Stimulated activated CD8-positive, alpha-beta memory T cell treated with anti-CD3 and anti-CD28 coated beads, Interleukin-12 subunit alpha, Interleukin-12 subunit beta, amount 100 ng/mL, for 24 hours (primary cell): ENCODE results near the gene CERS6.
"Not testable (repeated sequence)": the region's sequence is repeated elsewhere in the genome, so short reads cannot be mapped to it uniquely, and the experiment has no call there.

Source experiments
- DNase-seq: peaks from one replicate; pipeline ENCODE4 v3.0.0-alpha.2; 2020; ENCODE audit errors: extremely low read depth

Gene CERS6

DNA sequence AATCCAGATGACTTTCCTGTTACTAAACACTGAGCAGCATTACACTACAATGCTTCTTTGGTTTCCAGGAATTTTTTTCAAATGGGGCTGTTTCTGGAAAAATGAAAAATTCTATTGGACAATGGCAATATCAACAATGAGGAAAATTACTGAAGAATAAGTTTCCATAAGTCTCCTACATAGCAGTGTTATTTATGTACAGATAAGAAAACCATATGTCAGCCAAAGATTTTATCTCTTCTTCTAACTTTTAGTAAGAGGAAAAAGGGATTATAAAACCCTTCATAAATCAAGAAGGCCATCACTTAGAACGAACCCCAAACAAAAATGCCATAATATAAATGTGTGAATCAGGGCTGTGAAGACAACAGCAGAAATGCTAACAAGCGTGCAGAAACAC is 314.7 kb downstream of the CERS6 start:
- DNase-seq, result no peak

DNA sequence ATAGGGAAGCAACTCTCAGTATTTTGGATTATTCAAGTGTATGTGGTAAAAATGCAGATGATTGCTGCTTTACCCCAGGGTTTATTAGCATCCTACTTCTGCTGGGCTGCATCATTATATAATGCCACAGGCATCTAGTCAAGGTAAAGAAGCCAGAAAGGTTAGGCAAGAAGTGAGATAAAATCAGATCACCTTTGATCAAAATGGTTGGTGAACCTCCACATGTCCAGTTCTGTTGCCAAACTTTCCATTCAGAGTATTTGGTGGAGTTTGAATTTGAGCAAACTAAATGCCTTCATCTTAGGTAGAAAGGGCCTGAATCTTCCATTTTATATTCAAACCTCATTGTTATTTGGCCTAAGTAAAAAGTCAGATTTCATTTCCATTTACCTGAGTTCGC is 316.6 kb downstream of the CERS6 start:
- no peak for DNase-seq

DNA sequence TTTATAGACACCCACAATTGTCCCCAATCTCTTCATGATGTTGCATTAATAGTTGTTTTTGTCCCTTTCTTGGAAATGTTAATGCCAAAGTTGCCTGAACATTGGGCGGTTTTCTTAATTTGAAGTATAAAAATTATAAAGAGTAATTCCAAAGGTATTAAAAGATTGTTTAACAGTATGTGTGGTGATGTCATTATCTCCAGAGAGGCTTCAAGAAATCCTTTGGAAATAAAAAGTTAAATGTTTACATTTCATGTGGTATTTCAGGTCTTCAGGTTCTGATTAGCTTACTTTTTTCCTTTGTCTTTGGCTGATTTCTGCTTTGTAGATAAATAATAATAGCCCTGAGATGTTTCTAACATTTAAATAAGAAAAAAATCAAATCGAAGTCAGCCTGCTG is 317.1 kb downstream of the CERS6 start:
- DNase-seq, result no peak

DNA sequence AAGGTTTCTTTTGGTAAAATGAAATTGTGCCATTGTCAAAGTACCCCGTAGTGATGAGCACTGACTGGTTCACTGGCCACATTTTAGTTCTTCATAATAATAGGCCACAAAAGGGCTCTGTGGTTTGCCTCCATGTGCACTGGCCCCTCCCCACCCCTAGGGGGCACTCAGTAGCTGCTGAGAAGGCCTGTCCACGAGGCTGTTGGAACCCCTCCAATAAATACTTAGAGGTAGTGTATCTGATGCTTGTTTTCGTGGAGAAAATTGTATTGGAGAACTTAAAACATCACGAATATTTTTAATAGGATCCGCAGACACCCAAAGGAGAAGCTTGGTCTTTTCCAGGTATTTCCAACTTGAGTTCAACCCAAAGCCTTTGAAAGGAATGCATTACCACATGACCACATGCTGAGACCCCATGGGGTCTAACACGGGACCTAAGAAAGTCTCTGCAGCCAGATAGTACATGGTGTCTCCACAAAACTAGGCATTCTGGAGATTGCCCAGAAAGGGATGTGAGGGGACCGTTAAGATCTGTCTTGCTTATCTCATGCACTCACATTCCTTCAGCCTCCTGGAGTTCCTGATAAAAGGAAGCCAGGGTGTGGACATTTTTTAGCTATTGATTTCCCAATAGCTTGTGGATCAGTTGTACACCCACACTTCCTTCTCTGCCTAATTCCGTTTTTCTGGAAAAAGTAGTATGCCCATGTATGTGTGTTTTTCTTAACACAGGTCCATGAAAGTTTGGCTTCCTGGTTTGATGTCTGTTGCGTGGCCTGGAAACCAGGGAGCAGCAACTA is 317.8 kb downstream of the CERS6 start:
- no peak for DNase-seq

DNA sequence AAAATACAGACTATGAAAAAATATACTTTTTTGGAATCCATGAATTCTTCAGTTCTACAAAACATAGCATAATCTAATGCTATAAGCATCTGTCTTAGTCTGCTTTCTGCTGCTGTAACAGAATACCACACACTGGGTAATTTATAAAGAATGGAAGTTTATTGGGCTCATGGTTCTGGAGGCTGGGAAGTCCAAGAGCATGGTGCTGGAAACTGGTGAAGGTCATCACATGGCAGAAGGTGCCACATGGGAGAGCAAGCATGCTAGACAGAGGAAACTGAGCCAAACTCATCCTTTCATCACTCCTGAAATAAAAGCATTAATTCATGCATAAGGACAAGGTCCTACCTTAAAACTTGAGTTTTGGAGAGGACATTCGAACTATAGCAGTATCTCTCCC is 319.8 kb downstream of the CERS6 start:
- DNase-seq, result no peak

DNA sequence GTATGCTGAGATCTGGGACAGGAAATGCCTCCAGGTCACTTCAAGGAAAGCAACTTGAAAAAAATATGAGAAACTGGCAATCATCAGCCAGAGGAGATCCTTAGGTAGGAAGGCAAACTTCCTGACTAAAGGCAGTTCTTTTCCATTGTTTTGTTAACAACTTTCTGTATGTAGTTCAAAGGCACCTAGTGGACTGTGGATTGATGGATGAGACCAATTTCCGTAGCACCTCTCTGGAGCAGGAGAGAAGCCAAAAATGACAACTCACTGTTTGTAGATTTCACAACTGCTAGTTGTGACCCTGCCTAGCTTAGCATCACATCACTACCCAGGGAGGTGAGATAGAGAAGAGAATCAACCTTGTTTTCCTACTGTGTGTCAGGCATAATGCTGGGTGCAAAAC is 324.6 kb downstream of the CERS6 start:
- no peak for DNase-seq

DNA sequence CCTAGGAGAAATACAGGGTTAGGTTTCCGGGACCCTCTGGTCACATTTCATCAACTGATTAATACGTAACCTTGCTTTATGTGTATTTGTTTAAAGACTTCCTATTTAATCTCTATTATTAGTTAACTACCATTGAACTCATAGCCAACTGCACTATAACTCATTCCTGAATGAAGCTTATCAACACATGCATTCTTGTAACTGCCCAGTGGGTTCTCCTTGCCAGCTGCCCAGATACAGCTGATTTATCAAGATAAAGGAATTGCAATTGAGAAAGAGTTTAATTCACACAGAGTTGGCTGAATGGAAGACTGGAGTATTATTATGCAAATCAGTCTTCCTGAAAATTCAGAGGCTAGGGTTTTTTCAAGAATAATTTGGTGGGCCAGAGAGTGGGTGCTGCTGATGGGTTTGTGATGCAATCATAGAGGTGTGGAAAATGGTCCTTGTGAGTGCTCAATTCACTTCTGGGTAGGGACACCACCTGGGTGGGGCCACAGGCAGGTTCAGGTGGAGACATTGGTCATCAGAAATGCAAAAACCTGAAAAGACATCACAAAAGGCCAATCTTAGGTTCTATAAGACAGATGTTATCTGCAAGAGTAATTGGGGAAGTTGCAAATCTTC is 325.2 kb downstream of the CERS6 start:
- DNase-seq, result no peak

DNA sequence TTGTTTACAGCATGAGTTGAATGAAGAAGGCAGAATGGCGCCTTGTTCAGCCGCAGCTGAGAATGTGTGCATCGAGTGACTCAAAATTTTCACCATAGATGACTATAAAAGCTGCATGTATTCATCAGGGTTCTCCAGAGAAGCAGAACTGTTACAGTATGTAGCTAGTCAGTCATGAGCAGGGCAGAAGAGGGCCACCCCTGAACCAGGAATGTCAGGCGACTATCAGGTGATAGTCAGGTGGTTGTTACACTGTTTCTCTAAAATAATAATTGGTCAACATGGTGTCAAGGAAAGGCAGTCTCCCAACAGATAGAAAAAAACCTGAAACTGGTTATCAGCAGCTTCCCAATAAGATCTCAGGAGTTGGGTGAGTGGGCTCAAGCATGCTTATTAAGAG is 326.2 kb downstream of the CERS6 start:
- DNase-seq, result no peak

DNA sequence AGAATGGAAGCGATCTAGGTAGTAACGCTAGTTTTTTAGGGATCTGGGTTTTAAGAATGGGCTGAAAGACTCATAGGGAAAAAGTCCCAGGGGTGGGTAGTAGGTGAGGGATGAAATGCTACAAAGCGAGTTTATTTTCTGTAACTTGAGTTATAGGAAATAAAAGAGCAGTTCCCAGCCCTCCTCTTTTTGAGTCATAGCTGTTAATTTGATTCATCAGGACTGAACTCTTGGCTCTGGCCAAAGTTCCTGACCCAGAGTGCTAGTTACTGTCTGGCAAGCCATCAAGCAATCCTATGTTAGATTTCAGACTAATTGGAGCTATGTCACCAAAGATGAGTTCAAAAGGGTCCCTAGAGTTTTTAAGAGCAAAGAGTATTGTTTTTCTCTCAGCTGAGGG is 328.9 kb downstream of the CERS6 start:
- DNase-seq, result no peak

DNA sequence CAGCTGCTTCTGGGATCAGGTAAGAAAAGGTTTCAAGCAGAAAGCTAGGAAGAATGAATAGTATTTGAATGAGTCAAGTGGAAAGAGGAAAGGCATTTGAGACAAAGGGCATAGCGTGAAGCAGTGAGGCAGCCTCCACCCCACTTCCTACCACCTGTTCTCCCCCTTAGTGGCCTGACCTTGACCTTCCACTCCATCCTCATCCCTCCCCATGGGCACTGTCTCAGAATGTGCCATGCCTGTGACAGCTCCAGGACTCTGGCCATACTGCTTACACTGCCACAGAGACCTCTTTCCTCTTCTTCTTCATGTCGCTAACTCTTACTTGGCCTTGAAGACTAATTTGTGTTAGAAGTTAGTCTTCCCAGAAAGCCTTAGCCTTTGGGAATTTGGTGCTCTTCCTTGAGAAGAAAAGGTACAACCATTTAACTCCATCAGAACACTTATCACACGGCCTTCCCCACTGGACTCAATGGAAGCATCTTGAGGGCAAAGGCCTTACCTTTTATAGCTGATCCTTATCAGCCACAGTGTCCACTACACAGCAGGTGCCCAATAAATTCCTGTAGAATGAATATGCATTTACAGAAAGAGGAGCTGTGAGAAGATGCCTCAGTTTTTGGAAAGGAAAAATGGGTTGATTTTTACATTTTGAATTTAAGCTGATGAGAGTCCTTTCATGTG is 331.2 kb downstream of the CERS6 start:
- DNase-seq, result no peak

DNA sequence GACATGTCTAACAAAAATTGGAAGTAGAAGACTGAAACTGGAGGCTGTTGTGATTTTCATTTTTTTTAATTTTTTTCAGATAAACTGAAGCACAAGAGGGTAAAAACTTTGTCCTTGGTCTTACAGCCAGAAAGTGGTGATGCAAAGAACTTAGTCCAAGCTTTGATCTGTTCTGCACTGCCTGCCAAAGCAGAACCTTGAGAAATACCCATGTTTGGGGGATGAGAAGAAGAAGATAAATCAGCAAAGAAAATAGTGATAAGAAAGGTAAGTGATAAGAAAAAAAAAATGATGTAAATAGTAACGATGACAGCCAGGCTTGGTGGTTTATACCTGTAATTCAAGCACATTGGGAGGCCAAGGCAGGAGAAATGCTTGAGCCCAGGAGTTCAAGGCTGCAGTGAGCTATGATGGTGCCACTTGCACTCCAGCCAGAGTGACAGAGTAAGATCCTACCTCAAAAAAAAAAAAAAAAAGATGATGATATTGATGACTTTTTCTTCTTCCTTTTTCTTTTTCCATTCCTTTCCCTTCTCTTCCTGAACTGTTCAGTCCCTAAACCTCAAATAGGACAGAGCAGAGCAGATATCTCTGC is 331.8 kb downstream of the CERS6 start:
- DNase-seq, result no peak

DNA sequence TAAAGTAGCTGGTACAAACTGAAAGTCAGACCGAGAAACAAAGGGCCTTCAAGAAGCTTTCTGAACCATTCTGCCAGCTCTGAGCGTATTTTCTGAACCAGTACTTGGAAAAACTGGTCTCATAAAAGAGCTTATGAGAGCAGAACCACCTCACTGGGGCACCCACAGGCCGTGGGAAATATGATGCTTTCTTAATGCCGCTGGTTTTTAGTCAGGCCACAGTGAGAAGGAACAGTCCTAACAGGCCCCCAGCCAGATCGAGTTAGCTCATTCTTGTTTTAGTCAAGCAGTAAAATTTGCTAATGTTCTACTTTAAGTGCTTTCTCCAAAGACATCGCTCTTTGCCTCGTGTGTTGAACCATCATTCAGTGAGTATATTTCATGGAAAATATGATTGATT is 333.7 kb downstream of the CERS6 start:
- DNase-seq, result no peak

DNA sequence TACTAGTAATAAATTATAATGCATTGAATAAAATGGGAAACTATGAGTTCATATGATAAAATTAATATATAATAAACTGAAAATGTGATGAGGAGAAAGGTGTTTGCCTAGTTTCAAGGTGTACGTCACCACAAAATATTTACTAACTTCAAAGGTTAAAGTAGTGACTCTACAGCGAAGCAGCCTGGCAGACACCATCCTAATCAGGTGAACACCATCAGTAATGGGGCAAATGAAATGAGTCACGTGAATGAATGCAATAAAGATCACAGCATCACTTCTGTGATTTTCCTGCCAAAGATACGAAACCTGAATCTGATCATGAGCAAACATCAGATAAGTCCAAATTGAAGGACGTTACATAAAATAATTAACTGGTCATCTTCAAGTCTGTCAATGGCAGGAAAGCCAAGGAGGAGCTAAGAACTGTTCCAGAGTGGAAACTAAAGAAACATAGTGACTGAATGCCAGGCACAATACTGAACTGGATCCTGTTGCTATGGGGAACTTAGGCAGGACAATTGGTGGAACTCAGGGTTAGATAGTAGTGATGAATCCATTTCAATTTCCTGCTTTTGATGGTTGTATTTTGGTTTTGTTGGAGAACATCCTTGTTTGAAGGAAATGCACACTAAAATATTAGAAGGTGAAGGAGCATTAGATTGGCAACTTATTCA is 334.3 kb downstream of the CERS6 start:
- no peak for DNase-seq

DNA sequence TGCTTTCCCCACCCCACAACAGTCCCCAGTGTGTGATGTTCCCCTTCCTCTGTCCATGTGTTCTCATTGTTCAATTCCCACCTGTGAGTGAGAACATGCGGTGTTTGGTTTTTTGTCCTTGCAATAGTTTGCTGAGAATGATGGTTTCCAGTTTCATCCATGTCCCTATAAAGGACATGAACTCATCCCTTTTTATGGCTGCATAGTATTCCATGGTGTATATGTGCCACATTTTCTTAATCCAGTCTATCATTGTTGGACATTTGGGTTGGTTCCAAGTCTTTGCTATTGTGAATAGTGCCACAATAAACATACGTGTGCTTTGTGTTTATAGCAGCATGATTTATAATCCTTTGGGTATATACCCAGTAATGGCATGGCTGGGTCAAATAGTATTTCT is 335.1 kb downstream of the CERS6 start:
- DNase-seq, result not testable (repeated sequence)

DNA sequence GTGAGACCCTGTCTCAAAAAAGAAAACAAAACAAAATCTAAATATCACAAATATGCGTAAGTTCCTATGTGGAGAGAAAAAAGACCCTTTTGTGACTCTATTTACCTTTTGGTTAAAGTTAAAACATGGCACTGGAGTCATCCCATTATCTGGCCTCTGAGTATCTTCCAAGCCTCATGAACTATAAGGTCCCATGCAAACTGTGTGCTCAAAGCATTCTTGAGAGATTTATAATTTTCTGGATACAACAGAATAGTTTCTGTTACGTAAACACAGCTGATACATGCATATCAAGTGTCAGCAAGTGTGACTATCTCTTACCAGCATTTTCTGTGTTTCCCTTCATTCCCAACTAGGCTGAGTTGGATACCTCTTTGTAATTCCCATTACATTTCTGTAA is 337.5 kb downstream of the CERS6 start:
- DNase-seq, result no peak

DNA sequence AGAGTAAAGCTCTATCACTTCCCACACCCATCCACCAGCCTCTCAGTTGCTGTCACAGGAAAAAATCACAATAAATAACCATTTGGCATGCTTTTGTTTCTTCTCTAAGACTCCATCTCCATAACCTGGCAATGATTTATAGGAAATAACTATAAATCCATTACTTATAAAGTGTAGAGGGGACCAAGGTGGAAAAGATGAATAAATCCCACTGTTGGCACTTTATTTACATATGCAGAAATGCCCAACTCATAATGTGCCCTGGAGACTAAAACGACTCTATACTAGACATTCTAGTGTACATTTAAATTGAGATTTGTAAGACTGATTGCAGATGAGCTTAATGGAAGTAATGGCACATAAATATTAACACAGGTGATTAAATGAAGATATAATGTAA is 338.9 kb downstream of the CERS6 start:
- no peak for DNase-seq

DNA sequence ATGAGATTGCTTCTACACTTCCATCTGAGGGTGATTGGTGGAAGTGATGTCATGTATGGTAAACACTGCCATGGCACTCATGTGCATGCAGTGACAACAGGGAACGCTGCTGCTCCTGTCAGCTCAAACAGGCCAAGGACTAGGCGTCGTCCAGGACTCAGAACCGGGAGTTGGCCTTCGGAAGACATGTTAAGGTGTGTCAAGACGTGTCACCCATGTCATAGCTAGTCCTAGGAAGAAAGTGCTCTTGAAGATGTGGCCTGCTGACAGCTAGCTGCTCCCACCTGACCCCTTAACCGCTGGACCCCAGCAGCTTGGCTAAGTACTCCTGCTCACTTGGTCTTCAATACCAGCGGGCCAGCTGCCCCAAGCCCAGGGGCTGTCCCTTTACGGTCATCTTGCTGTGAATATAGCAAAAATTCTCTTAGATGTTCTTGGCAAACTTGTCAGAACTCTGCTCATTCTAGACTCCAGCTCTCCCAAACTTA is 340.1 kb downstream of the CERS6 start:
- no peak for DNase-seq

DNA sequence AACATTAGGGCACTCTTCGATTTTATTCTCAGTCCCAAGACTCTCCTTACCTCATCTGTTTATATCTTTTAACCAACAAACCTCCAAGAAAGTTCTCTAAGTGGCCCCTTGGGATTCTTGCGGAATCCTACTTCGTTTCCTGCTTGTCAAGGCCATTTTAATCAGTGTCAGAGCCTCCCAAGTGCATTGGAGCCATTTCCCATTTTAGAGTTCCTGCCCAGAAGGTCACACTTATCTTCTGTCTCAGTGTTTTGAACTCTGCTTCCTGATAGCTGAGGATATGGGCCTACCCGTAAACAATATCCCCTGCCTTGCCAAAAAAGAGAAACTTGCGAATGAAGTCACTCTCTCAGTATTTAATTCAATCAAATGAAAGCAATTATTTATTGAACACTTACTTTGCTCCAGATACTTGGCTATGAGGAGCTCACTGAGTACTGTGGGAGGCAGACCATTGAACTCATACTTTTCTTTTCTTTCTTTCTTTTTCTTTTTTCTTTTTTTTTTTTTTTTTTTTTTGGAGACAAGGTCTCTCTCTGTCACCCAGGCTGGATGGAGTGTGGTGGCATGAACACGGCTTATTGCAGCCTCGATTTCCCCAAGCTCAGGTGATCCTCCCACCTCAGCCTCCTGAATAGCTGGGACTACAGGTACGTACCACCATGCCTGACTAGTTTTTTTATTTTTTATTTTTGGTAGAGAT is 340.7 kb downstream of the CERS6 start:
- DNase-seq, result no peak

DNA sequence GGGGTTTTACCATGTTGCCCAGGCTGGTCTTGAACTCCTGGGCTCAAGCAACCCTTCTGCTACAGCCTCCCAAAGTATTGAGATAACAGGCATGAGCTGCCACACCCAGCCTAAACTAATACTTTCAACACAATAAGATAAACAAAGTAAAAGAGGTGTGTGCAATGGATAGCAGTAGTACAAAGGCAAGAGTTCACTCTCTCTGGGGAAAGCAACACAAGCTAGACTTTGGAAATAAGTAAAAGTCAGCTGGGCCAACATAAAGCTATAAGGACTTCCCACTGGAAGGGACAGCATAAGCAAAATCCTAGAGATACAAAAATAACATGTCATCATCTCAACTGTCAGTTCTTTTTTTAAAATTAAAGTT is 341.2 kb downstream of the CERS6 start:
- DNase-seq, result no peak

DNA sequence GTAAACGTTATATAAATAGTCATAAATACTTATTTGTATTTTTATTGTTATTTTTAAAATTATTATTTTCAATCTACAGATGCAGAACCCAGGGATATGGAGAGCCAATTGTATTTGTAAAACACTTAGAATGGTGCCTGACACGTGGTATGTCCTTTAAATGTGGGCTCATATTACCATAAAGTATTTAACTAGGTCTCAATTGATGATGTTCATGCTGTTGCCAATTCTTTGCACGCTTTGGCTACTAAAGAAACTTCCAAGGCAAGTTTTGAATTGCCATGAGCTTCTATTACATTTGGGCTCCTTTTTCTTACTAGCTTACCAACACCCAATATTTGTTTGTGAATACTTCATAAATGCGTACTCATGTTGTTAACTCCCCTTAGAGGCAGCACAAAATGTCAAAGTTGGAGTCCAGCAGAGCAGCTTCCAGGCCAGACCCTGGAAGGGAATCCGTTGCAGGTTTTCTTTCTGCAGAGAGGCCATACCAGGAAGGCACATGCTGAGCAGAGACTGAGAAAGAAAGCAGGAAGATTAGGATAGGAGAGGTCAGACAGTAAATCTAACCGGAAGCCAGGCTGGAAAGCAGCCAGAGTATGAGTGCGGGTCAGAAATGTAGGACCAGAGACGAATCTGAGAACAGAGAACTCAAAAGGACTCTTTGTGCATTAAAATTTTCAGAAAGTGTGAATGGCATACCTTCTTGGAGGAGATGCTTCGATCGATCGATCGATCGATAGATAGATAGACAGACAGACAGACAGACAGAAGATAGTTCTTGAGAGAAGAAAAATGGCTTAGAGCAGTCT is 342.2 kb downstream of the CERS6 start:
- DNase-seq, result no peak
